Measurements from ENCODE around the gene PCDH9. TPM values are rescaled to one million over a fixed set of nuclear protein-coding genes. Genes with fewer than 3 reads are reported as not detected.

The PCDH9 gene
- total and polyA plus RNA-seq, 2 of the 13 experiments (the other 11 are each of a cell fraction or from before 2014, with no cell fraction given): 0.09 TPM; not detected in 1

- BruUV-seq (replicated peaks): no TSS peak
- no peak overlapping the region for H3K4me3 ChIP-seq (replicated peaks in 1 of 3; ENCODE audit: insufficient read depth in 1 of 3, low read depth in 2 of 3, low read length in 3 of 3)
- H4K20me1 ChIP-seq (ENCODE audit: insufficient read depth, low read length): no peaks in the 10 kb centered on the region
- no peaks in the 10 kb centered on the region for H3K9me3 ChIP-seq (ENCODE audit: low read length)
- H3K4me1 ChIP-seq (ENCODE audit: insufficient read depth, low read length): no peaks in the 10 kb centered on the region
- H3K79me2 ChIP-seq (ENCODE audit: insufficient read depth, low read length): no peaks in the 10 kb centered on the region
- H2AFZ ChIP-seq (ENCODE audit: low read length): no peak overlapping the region
- FAIRE-seq: no peak
- ATAC-seq: no peak
- no peak for DNase-seq (ENCODE audit: low spot score)
- intact Hi-C loops (cut with micrococcal nuclease; ENCODE audit: unreplicated experiment) (no loop called here), in situ Hi-C loops (cut with HindIII; ENCODE audit: extremely low pct_ligation_motif_present, low pct_unique_long_range_greater_than_20kb) (no loop called here)
- no peaks in the 10 kb centered on the region for H3K27me3 ChIP-seq (ENCODE audit: control insufficient read depth in 1 of 2, insufficient read depth in 2 of 2, low read length in 2 of 2)
- ChIA-PET POLR2A (no interaction called here), CTCF (ENCODE audit: low intra/inter-chr PET ratio, low total read pairs) (no interaction called here)
- WGBS (ENCODE audit: low lambda C conversion rate): 0% methylated on average over 1 of the region's 1 CpG
- TF ChIP-seq JUNB (CRISPR knock-in tag; IDR thresholded peaks at IDR 0.05; ENCODE audit: borderline replicate concordance) (no peak), ZNF530 (CRISPR knock-in tag; IDR thresholded peaks at IDR 0.05; ENCODE audit: low read depth) (no peak), NCOR1 (IDR thresholded peaks at IDR 0.05; ENCODE audit: borderline replicate concordance, low read length) (no peak), ZSCAN29 (CRISPR knock-in tag; conservative IDR thresholded peaks at IDR 0.05) (no peak), SSRP1 (CRISPR knock-in tag; IDR thresholded peaks at IDR 0.05) (no peak), HMGA1 (CRISPR knock-in tag; conservative IDR thresholded peaks at IDR 0.05) (no peak), CTCF (CRISPR knock-in tag; IDR thresholded peaks at IDR 0.05) (no peak), ZNF275 (CRISPR knock-in tag; IDR thresholded peaks at IDR 0.05; ENCODE audit: borderline replicate concordance) (no peak), CBX2 (IDR thresholded peaks at IDR 0.05; ENCODE audit: low read depth, low read length) (no peak), CBX2 (CRISPR knock-in tag; IDR thresholded peaks at IDR 0.05; ENCODE audit: low read depth) (no peak), SP1 (IDR thresholded peaks at IDR 0.05) (no peak), SP1 (CRISPR knock-in tag; IDR thresholded peaks at IDR 0.05) (no peak), TEF (CRISPR knock-in tag; IDR thresholded peaks at IDR 0.05) (no peak)
- H3K27ac ChIP-seq (ENCODE audit: extremely low read length, insufficient read depth, low read length): no peak overlapping the region
- H3K4me2 ChIP-seq (ENCODE audit: low read depth, low read length): no peak overlapping the region
- H3K9ac ChIP-seq (ENCODE audit: insufficient read depth, low read depth, low read length): no peak overlapping the region
- no peaks in the 10 kb centered on the region for H3K36me3 ChIP-seq (replicated peaks in 1 of 2; ENCODE audit: control insufficient read depth in 1 of 2, insufficient read depth in 2 of 2, low read length in 2 of 2)
Observed at GRCh38 chr13:67183151-67183550, 47.0 kb downstream of the PCDH9 start.
